ENCODE results near the gene ZNF629. TPM values are rescaled to one million over a fixed set of nuclear protein-coding genes. Genes with fewer than 3 reads are reported as not detected.

The ZNF629 gene
- total RNA-seq, 1 experiment from 2014 or later = 25.3 TPM

GRCh38 chr16:30731411-30731810 is 55.6 kb downstream of the ZNF629 start:
- POLR2A ChIA-PET (ENCODE audit: low non-redundant PET) = no interaction called here
- BruUV-seq (replicated peaks) = no TSS peak
- Histone ChIP-seq H3K9me3 (ENCODE audit: low read depth, low read length, poor library complexity, severe bottlenecking) (no peaks in the 10 kb centered on the region), H3K4me1 (ENCODE audit: insufficient read depth, low read length, poor library complexity, severe bottlenecking) (no peaks in the 10 kb centered on the region), H3K27ac (ENCODE audit: low read depth, low read length, poor library complexity, severe bottlenecking) (no peak overlapping the region), H3K27me3 (replicated peaks; ENCODE audit: insufficient read depth, low read depth, low read length, poor library complexity) (no peaks in the 10 kb centered on the region), H3K36me3 (ENCODE audit: insufficient read depth, low read length, poor library complexity, severe bottlenecking) (peaks cover 73% of the 10 kb centered on the region), H3K4me3 (ENCODE audit: low read depth, low read length, poor library complexity, severe bottlenecking) (no peak overlapping the region)
- TF ChIP-seq EZH2 (IDR thresholded peaks at IDR 0.05; ENCODE audit: borderline replicate concordance, low read depth, low read length, poor library complexity, severe bottlenecking) (no peak), CTCF (conservative IDR thresholded peaks at IDR 0.05; ENCODE audit: low read depth, low read length) (no peak)
- no peak for DNase-seq (ENCODE audit: low spot score)
- CTCF ChIA-PET = no interaction called here
- intact Hi-C loops (cut with micrococcal nuclease; ENCODE audit: unreplicated experiment) = no loop called here

GRCh38 chr16:30728899-30729672 is 57.9 kb downstream of the ZNF629 start:
- CTCF ChIA-PET = no interaction called here
- intact Hi-C loops (cut with micrococcal nuclease; ENCODE audit: unreplicated experiment) = no loop called here
- DNase-seq (ENCODE audit: low spot score) = no peak
- POLR2A ChIA-PET (ENCODE audit: low non-redundant PET) = no interaction called here
- Histone ChIP-seq H3K4me3 (ENCODE audit: low read depth, low read length, poor library complexity, severe bottlenecking) (no peak overlapping the region), H3K27me3 (replicated peaks; ENCODE audit: insufficient read depth, low read depth, low read length, poor library complexity) (no peaks in the 10 kb centered on the region), H3K36me3 (ENCODE audit: insufficient read depth, low read length, poor library complexity, severe bottlenecking) (peaks cover 71% of the 10 kb centered on the region), H3K27ac (ENCODE audit: low read depth, low read length, poor library complexity, severe bottlenecking) (no peak overlapping the region), H3K9me3 (ENCODE audit: low read depth, low read length, poor library complexity, severe bottlenecking) (no peaks in the 10 kb centered on the region), H3K4me1 (ENCODE audit: insufficient read depth, low read length, poor library complexity, severe bottlenecking) (no peaks in the 10 kb centered on the region)
- no TSS peak for BruUV-seq (replicated peaks)
- TF ChIP-seq CTCF (conservative IDR thresholded peaks at IDR 0.05; ENCODE audit: low read depth, low read length) = no peak
- no peak for TF ChIP-seq EZH2 (IDR thresholded peaks at IDR 0.05; ENCODE audit: borderline replicate concordance, low read depth, low read length, poor library complexity, severe bottlenecking)

Other genes with a start within 250 kb of the ZNF629 start
- gene ZNF764, start 228.8 kb downstream of the ZNF629 start, total RNA-seq (2021) = 15.2 and 17.7 TPM in 2 replicates
- gene ZNF688, start 215.5 kb downstream of the ZNF629 start, total RNA-seq (2021) = 8.5 and 9.1 TPM in 2 replicates
- 21.4 and 23.2 TPM in 2 replicates for gene ZNF785, start 201.5 kb downstream of the ZNF629 start, total RNA-seq (2021)
- 18.1 and 21.1 TPM in 2 replicates for gene ZNF689, start 176.8 kb downstream of the ZNF629 start, total RNA-seq (2021)
- 35.7 and 44.6 TPM in 2 replicates for gene PRR14, start 136.2 kb downstream of the ZNF629 start, total RNA-seq (2021)
- 71.2 and 79.9 TPM in 2 replicates for gene FBRS, start 128.8 kb downstream of the ZNF629 start, total RNA-seq (2021)
- 86.2 and 104 TPM in 2 replicates for gene SRCAP, start 88.0 kb downstream of the ZNF629 start, total RNA-seq (2021)
- gene PHKG2, start 38.8 kb downstream of the ZNF629 start, total RNA-seq (2021) = 35.3 and 37.8 TPM in 2 replicates
- gene CFAP119, start 25.1 kb downstream of the ZNF629 start, total RNA-seq (2021) = 11.7 and 14.1 TPM in 2 replicates
- gene RNF40, start 24.9 kb downstream of the ZNF629 start, total RNA-seq (2021) = 132 and 145 TPM in 2 replicates
- 28.2 and 34.7 TPM in 2 replicates for gene BCL7C, start 106.9 kb upstream of the ZNF629 start, total RNA-seq (2021)
- 1.4 and 1.6 TPM in 2 replicates for gene CTF1, start 109.4 kb upstream of the ZNF629 start, total RNA-seq (2021)
- 37.0 and 39.3 TPM in 2 replicates for gene FBXL19, start 136.4 kb upstream of the ZNF629 start, total RNA-seq (2021)
- gene ORAI3, start 161.9 kb upstream of the ZNF629 start, total RNA-seq (2021) = 2.1 and 4.3 TPM in 2 replicates
- gene SETD1A, start 170.5 kb upstream of the ZNF629 start, total RNA-seq (2021) = 31.4 and 37.1 TPM in 2 replicates
- gene HSD3B7, start 198.0 kb upstream of the ZNF629 start, total RNA-seq (2021) = 0.85 and 0.95 TPM in 2 replicates
- 0.62 and 1.1 TPM in 2 replicates for gene STX1B, start 223.4 kb upstream of the ZNF629 start, total RNA-seq (2021)
- gene STX4, start 246.4 kb upstream of the ZNF629 start, total RNA-seq (2021) = 31.2 and 35.1 TPM in 2 replicates

All from A673 (cell line).